Progenitor cell of endocrine pancreas (in vitro differentiated cells): ENCODE measurements around the gene CUL1. TPM values are rescaled to one million over a fixed set of nuclear protein-coding genes. Genes with fewer than 3 reads are reported as not detected.

Source experiments
- DNase-seq: peaks from one replicate; pipeline ENCODE4 v3.0.0; 2021; ENCODE audit warnings: low spot score; ENCODE audit not compliant: unreplicated experiment
- H3K27ac Mint-ChIP-seq: 2 replicates; pipeline ENCODE4 v1.8.0; 2021; ENCODE audit warnings: mild to moderate bottlenecking, moderate library complexity, mixed read lengths
- H3K27me3 Mint-ChIP-seq: 2 replicates; pipeline ENCODE4 v1.8.0; 2021; ENCODE audit warnings: mixed read lengths
- H3K36me3 Mint-ChIP-seq: 2 replicates; pipeline ENCODE4 v1.8.0; 2022; ENCODE audit warnings: mixed read lengths; ENCODE audit not compliant: insufficient read depth
- H3K4me1 Mint-ChIP-seq: 2 replicates; pipeline ENCODE4 v1.8.0; 2021; ENCODE audit warnings: low read depth, mixed read lengths
- H3K4me3 Mint-ChIP-seq: 2 replicates; pipeline ENCODE4 v1.8.0; 2021; ENCODE audit warnings: low read depth, mild to moderate bottlenecking, moderate library complexity, mixed read lengths
- H3K9me3 Mint-ChIP-seq: 2 replicates; pipeline ENCODE4 v1.8.0; 2021; ENCODE audit warnings: low read depth, mixed read lengths
- CTCF ChIP-seq: fragments of 200-600 bp; sonication (generic); IDR thresholded peaks from one replicate; pipeline ENCODE4 v1.5.0; 2021; ENCODE audit warnings: antibody characterized with exemption, mild to moderate bottlenecking; ENCODE audit not compliant: unreplicated experiment
- total RNA-seq: library from RNA; stranded (reverse); gene quantifications from 2 replicates; pipeline ENCODE4 v1.2.1, GENCODE V29; 2021

Gene CUL1
- total RNA-seq, 1 donor from 2014 or later: 58.9 TPM

GRCh38 chr7:148718431-148718830, 19.7 kb downstream of the CUL1 start:
- Mint-ChIP-seq H3K4me1 (peaks cover 24% of the 10 kb centered on the region), H3K27me3 (no peaks in the 10 kb centered on the region), H3K27ac (no peak overlapping the region), H3K4me3 (no peak overlapping the region), H3K36me3 (peaks cover 15% of the 10 kb centered on the region), H3K9me3 (peaks cover 4% of the 10 kb centered on the region)
- TF ChIP-seq CTCF: no peak
- DNase-seq: no peak

GRCh38 chr7:148719753-148720152, 21.1 kb downstream of the CUL1 start:
- TF ChIP-seq CTCF: no peak
- Mint-ChIP-seq H3K36me3 (peaks cover 12% of the 10 kb centered on the region), H3K9me3 (peaks cover 4% of the 10 kb centered on the region)

GRCh38 chr7:148720472-148720871, 21.8 kb downstream of the CUL1 start:
- no peak for TF ChIP-seq CTCF
- no peak for DNase-seq
- Mint-ChIP-seq H3K4me1 (peaks cover 31% of the 10 kb centered on the region), H3K27ac (no peak overlapping the region), H3K4me3 (no peak overlapping the region), H3K36me3 (peaks cover 11% of the 10 kb centered on the region), H3K9me3 (peaks cover 4% of the 10 kb centered on the region), H3K27me3 (no peaks in the 10 kb centered on the region)

More at GRCh38 chr7:148719753-148720152, 21.1 kb downstream of the CUL1 start:
- Mint-ChIP-seq H3K4me3 (no peak overlapping the region), H3K27me3 (no peaks in the 10 kb centered on the region), H3K27ac (no peak overlapping the region), H3K4me1 (peaks cover 31% of the 10 kb centered on the region)
- no peak for DNase-seq

- Mint-ChIP-seq H3K4me1 (peaks cover 31% of the 10 kb centered on the region), H3K27ac (no peak overlapping the region), H3K36me3 (peaks cover 8% of the 10 kb centered on the region), H3K9me3 (peaks cover 3% of the 10 kb centered on the region), H3K27me3 (no peaks in the 10 kb centered on the region), H3K4me3 (no peak overlapping the region)
- no peak for DNase-seq
- TF ChIP-seq CTCF: no peak
Observed at GRCh38 chr7:148721390-148721789, 22.7 kb downstream of the CUL1 start.

- Mint-ChIP-seq H3K27me3 (no peaks in the 10 kb centered on the region), H3K4me1 (peaks cover 29% of the 10 kb centered on the region), H3K9me3 (no peaks in the 10 kb centered on the region), H3K4me3 (no peak overlapping the region), H3K27ac (no peak overlapping the region), H3K36me3 (peaks cover 4% of the 10 kb centered on the region)
- no peak for TF ChIP-seq CTCF
- DNase-seq: no peak
Observed at GRCh38 chr7:148722340-148723165, 23.9 kb downstream of the CUL1 start.
